Cardiac septum (tissue), 1 donor: ENCODE measurements around the gene DPY19L1. TPM values are rescaled to one million over a fixed set of nuclear protein-coding genes. Genes with fewer than 3 reads are reported as not detected.

ENCODE experiments used
- DNase-seq: peaks from one replicate; pipeline ENCODE4 v3.0.0-alpha.2; 2020; ENCODE audit warnings: low spot score
- intact Hi-C: fragments of 100-400 bp; cut with DNase I; formaldehyde crosslinking; loops from one replicate; pipeline ENCODE4 v1.14.0; 2022
- total RNA-seq: library from RNA; stranded (reverse); fragmentation: NEBNext Ultra II Directional; extraction: Animal tissue kit (Norgen Biotek cat#: 25700); gene quantifications from one replicate; pipeline ENCODE4 v1.2.1, GENCODE V29; 2021
- donor health status: DM: no; HTN: no; CAD: no.

The DPY19L1 gene
- total RNA-seq, 1 donor from 2014 or later = 29.0 TPM

GRCh38 chr7:35037526-35038341 is 449 bp upstream of the DPY19L1 start:
- DNase-seq = peak; percentile 95
- intact Hi-C loops = loop anchor here (10.0 kb wide), 2 partner anchors 283 to 423 kb away; no protein-coding TSS in a partner anchor

DNA sequence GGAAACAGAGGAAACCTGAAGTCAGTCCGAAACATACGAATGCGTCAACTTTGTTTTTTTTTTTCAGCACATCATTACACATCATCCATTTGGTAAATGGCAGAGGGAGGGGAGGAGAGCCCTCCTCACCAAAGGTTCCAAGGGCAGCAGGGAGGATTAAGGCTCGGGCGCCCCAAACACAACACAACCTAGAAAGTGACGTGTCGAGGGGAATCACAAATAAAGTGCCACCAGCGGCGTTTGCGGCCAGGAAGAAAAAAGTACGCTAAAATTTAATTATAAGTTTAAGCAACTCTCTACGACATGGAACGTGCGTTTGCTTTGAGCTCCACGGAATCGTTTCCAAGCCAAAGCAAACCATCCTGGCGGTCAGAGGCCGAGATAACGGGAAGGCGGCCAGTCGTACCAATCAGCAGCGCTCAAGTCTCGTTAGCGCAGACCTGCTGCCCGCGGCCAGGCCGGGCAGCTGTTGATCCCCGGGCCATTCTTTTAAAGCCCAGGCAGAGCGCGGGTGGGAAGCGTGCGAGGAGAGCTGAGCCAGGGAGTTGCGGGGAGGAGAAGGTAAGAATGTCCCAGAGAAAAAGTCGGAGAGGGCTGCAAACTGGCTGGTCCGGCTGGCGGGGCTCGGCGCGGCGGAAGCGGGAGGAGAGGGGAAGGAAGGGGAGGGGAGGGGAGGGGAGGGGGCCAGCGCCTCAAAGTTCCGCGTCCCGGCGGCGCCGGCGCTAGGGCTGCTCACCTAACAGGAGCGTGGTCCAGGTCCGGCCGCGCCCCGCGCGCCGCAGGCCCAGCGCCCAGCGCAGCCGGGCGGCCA is 719 bp downstream of the DPY19L1 start:
- intact Hi-C loops = loop anchor here (10.0 kb wide), 2 partner anchors 282 to 422 kb away; no protein-coding TSS in a partner anchor
- DNase-seq = peak; percentile 85

- intact Hi-C loops = loop anchor here (2.0 to 10.0 kb wide), 3 partner anchors 211 to 421 kb away; no protein-coding TSS in a partner anchor
Measured at GRCh38 chr7:35035511-35035961, 1.7 kb downstream of the DPY19L1 start.

GRCh38 chr7:35032166-35032565 is 5.1 kb downstream of the DPY19L1 start:
- intact Hi-C loops = loop anchor here (10.0 kb wide), 2 partner anchors 277 to 417 kb away; no protein-coding TSS in a partner anchor
- DNase-seq = no peak

More at GRCh38 chr7:35035511-35035961, 1.7 kb downstream of the DPY19L1 start:
- no peak for DNase-seq

GRCh38 chr7:35030848-35031247 is 6.4 kb downstream of the DPY19L1 start:
- no peak for DNase-seq
- intact Hi-C loops = loop anchor here (10.0 kb wide), 2 partner anchors 276 to 416 kb away; no protein-coding TSS in a partner anchor

DNA sequence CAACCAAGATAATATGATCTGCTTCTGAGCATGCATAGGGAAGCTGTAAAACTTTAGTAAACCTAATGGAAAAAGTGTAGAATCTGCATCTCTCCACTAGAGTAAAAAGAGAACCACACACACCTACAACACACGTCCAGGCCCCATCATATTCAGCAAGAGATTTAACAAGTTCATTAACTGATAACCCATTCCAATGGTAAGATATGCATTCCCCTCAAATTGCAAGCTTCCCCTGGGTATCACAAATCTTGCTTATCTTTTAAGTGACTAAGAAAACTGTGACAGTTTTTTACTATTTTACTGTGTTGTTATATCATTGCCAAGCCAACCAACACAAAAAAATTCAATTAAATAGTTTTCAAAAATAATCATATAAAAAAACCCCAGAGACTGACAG is 8.0 kb downstream of the DPY19L1 start:
- intact Hi-C loops = no loop called here

GRCh38 chr7:35026150-35026549 is 11.1 kb downstream of the DPY19L1 start:
- DNase-seq = no peak
- intact Hi-C loops = no loop called here

More for the DNA sequence above, 8.0 kb downstream of the DPY19L1 start:
- DNase-seq = no peak

GRCh38 chr7:35025369-35025870 is 11.9 kb downstream of the DPY19L1 start:
- intact Hi-C loops = no loop called here
- DNase-seq = no peak

- no peak for DNase-seq
- intact Hi-C loops = no loop called here
Measured at GRCh38 chr7:35024298-35024697, 13.0 kb downstream of the DPY19L1 start.

GRCh38 chr7:35022725-35023124 is 14.6 kb downstream of the DPY19L1 start:
- DNase-seq = no peak
- intact Hi-C loops = no loop called here

DNA sequence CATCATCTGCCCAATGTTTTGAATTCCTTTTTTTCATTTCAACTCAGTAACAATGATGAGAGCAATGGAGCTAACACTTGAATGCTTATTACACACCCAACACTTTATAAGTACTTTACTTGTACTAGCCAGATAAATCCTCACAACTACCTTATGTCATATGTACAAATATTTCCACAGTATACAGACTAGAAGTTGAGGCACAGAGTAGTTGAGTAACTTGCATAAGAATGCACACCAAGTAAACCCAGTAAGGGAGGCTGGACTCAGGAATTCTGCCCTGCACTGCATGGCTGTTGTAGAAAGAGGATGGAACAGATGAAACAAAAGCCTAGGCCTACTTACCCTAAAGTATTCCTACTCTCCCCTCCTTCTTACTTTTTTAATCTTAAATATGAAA is 15.8 kb downstream of the DPY19L1 start:
- intact Hi-C loops = no loop called here
- no peak for DNase-seq

DNA sequence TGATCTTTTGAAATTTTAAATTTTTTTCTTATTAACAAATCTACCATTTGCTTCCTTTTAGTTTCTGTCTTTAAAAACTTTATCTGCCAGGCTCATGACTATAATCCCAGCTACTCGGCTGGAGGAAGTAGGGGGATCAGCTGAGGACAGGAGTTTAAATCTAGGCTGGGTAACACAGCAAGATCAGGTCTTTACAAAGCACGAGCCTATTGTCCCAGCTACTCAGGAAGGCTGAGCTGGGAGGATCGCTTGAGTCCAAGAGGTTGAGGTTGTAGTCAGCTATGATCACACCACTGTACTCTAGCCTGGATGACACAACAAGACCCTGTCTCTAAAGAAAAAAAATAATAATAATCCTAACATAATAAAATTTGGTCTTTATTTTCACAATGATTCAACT is 17.5 kb downstream of the DPY19L1 start:
- DNase-seq = no peak
- intact Hi-C loops = no loop called here

GRCh38 chr7:35019179-35019729 is 18.0 kb downstream of the DPY19L1 start:
- no peak for DNase-seq
- intact Hi-C loops = no loop called here

GRCh38 chr7:35015346-35015859 is 21.9 kb downstream of the DPY19L1 start:
- intact Hi-C loops = no loop called here
- DNase-seq = no peak

GRCh38 chr7:35012160-35012559 is 25.1 kb downstream of the DPY19L1 start:
- DNase-seq = no peak
- intact Hi-C loops = no loop called here

GRCh38 chr7:35011085-35011484 is 26.2 kb downstream of the DPY19L1 start:
- DNase-seq = no peak
- intact Hi-C loops = no loop called here

DNA sequence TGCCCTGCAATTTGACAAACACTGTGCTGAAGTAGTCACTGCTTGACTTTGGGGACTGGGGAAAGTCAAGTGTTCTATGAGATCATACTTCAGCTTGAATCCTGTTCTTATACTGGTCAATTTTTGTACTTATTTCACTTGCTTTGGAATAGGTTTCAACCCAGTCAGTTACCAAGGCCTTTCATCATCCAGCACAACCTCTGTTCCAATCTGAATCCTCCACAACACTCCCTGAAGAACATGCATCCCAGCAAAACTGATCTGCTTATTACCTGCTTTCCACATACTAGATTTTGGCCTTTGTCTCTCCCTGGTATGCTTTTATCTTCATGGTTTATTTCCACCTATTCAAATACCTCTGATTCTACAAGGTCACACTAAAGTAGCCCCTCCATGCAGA is 29.5 kb downstream of the DPY19L1 start:
- no peak for DNase-seq
- intact Hi-C loops = no loop called here

DNA sequence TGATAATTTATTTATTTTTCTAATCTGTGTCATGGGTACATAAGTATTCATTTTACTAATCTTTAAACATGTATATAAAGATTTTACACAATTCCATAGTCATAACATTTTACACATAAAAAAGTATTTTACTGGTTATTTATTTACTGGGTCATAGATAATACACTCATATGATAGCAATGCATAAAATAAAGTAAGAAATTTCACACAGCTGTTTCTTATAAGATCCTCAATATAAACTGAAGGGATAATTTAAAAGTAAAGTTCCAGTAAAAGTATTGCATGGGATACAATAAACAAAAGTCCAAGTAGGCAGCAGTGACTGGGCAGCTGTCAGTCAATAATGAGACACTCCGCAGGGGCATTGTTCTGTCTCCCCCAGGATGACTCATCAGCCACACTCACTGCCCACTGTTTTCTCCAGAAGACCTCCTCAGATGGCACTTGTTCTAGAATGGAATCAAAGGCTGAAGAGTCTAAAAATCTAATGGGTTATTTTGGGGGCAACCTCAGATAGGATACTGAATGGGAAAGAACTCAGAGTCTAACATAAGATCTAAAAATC is 32.7 kb downstream of the DPY19L1 start:
- no peak for DNase-seq
- intact Hi-C loops = no loop called here

- intact Hi-C loops = no loop called here
- DNase-seq = no peak
Measured at GRCh38 chr7:35003679-35004303, 33.5 kb downstream of the DPY19L1 start.
